B cell (primary cell): ENCODE data around the gene ZMYND10.

Experiments
- EZH2 ChIP-seq: IDR thresholded peaks from 2 replicates; pipeline ENCODE4 v1.6.1; 2012; ENCODE audit warnings: borderline replicate concordance, low read depth, mild to moderate bottlenecking, moderate library complexity, low read length; ENCODE audit not compliant: insufficient read depth, poor library complexity, severe bottlenecking
- TF ChIP-seq, protein P1 (sequence below): fragments of 200-600 bp; IDR thresholded peaks from one replicate; pipeline ENCODE4 v1.8.0; 2022; ENCODE audit warnings: antibody characterized with exemption, mild to moderate bottlenecking

DNA sequence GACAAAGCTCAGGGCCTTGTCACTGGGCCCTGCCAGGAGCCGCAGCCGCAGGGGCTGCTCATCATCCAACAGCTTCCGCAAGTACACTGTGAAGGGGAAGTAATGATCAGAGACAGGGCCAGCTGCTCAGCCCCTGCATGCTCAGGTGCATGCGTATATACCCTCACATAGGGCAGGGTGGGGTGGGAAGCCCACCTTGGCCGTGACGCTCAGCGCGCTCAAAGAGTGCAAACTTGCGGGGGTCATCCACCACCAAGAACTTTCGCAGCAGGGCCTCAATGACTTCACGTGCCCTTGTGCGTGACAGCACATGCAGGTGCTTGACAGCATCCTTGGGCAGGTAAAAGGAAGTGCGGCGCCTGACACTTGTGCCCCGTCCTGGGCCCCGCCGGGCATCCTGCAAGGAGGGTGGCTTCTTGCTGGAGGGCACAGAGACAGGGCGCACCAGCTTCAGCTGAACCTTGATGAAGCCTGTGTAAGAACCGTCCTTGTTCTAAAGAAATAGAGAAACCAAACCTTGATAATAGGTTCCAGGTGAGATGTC, 14.1 kb downstream of the ZMYND10 start:
- TF ChIP-seq EZH2, result no peak
- TF ChIP-seq, protein P1, sequence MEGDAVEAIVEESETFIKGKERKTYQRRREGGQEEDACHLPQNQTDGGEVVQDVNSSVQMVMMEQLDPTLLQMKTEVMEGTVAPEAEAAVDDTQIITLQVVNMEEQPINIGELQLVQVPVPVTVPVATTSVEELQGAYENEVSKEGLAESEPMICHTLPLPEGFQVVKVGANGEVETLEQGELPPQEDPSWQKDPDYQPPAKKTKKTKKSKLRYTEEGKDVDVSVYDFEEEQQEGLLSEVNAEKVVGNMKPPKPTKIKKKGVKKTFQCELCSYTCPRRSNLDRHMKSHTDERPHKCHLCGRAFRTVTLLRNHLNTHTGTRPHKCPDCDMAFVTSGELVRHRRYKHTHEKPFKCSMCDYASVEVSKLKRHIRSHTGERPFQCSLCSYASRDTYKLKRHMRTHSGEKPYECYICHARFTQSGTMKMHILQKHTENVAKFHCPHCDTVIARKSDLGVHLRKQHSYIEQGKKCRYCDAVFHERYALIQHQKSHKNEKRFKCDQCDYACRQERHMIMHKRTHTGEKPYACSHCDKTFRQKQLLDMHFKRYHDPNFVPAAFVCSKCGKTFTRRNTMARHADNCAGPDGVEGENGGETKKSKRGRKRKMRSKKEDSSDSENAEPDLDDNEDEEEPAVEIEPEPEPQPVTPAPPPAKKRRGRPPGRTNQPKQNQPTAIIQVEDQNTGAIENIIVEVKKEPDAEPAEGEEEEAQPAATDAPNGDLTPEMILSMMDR, result no peak
